HTERT RPE-1 (cell line): ENCODE data around the gene TRIM24.
"Not testable (repeated sequence)": the region's sequence is repeated elsewhere in the genome, so short reads cannot be mapped to it uniquely, and the experiment has no call there.

Experiments
- in situ Hi-C: fragments of 300-500 bp; cut with MboI; formaldehyde crosslinking; loops from 4 replicates; pipeline ENCODE4 v1.14.3; 2020; ENCODE audit warnings: low sequenced_read_pairs

The TRIM24 gene

GRCh38 chr7:138525757-138526156 lies 65.7 kb downstream of the TRIM24 start:
- in situ Hi-C loops = no loop called here

- in situ Hi-C loops = no loop called here
Measured at GRCh38 chr7:138527746-138528223, 67.7 kb downstream of the TRIM24 start.

- in situ Hi-C loops = not testable (repeated sequence)
Measured at GRCh38 chr7:138536833-138537232, 76.8 kb downstream of the TRIM24 start.

GRCh38 chr7:138538518-138538917 lies 78.5 kb downstream of the TRIM24 start:
- in situ Hi-C loops = no loop called here

GRCh38 chr7:138538997-138539644 lies 79.1 kb downstream of the TRIM24 start:
- in situ Hi-C loops = no loop called here

- in situ Hi-C loops = no loop called here
Measured at GRCh38 chr7:138542183-138542582, 82.1 kb downstream of the TRIM24 start.

GRCh38 chr7:138543739-138544138 lies 83.7 kb downstream of the TRIM24 start:
- in situ Hi-C loops = no loop called here

GRCh38 chr7:138545123-138545522 lies 85.1 kb downstream of the TRIM24 start:
- in situ Hi-C loops = no loop called here

- in situ Hi-C loops = no loop called here
Measured at GRCh38 chr7:138546064-138546619, 86.1 kb downstream of the TRIM24 start.

GRCh38 chr7:138546829-138547228 lies 86.8 kb downstream of the TRIM24 start:
- in situ Hi-C loops = no loop called here

- in situ Hi-C loops = no loop called here
Measured at GRCh38 chr7:138549082-138549481, 89.0 kb downstream of the TRIM24 start.

GRCh38 chr7:138550337-138550736 lies 90.3 kb downstream of the TRIM24 start:
- in situ Hi-C loops = no loop called here

- in situ Hi-C loops = no loop called here
Measured at GRCh38 chr7:138551102-138551501, 91.0 kb downstream of the TRIM24 start.

GRCh38 chr7:138553805-138554204 lies 93.7 kb downstream of the TRIM24 start:
- in situ Hi-C loops = no loop called here

- in situ Hi-C loops = no loop called here
Measured at GRCh38 chr7:138554674-138555073, 94.6 kb downstream of the TRIM24 start.

- in situ Hi-C loops = no loop called here
Measured at GRCh38 chr7:138555684-138556083, 95.6 kb downstream of the TRIM24 start.

- in situ Hi-C loops = no loop called here
Measured at GRCh38 chr7:138556771-138557484, 96.9 kb downstream of the TRIM24 start.

- in situ Hi-C loops = no loop called here
Measured at GRCh38 chr7:138559448-138559847, 99.4 kb downstream of the TRIM24 start.

GRCh38 chr7:138563808-138564207 lies 103.7 kb downstream of the TRIM24 start:
- in situ Hi-C loops = no loop called here

GRCh38 chr7:138564365-138564764 lies 104.3 kb downstream of the TRIM24 start:
- in situ Hi-C loops = no loop called here

GRCh38 chr7:138565071-138565450 lies 105.0 kb downstream of the TRIM24 start:
- in situ Hi-C loops = no loop called here

- in situ Hi-C loops = no loop called here
Measured at GRCh38 chr7:138565451-138566114, 105.5 kb downstream of the TRIM24 start.
